GM23338 (cell line): ENCODE measurements around the gene CHP1. TPM values are rescaled to one million over a fixed set of nuclear protein-coding genes. Genes with fewer than 3 reads are reported as not detected.
"Not testable (repeated sequence)": the region's sequence is repeated elsewhere in the genome, so short reads cannot be mapped to it uniquely, and the experiment has no call there.

Experiments
- ATAC-seq: fragments of 200-7000 bp; cut with Tn5 transposase; 3 replicates; pipeline ENCODE4 v1.9.1; 2020
- DNase-seq: peaks from one replicate; pipeline ENCODE4 v3.0.0-alpha.2; 2015; ENCODE audit warnings: low spot score
- H2AFZ ChIP-seq: fragments of 200-600 bp; sonication (generic); 2 replicates; pipeline ENCODE4 v1.8.0; 2016; ENCODE audit warnings: antibody characterized with exemption, mild to moderate bottlenecking, moderate library complexity
- H3F3A ChIP-seq: fragments of 200-600 bp; sonication (generic); replicated peaks from 2 replicates; pipeline ENCODE4 v1.8.0; 2017; ENCODE audit warnings: antibody characterized with exemption, mixed run types, low read depth
- H3K27ac ChIP-seq: fragments of 200-600 bp; sonication (generic); 2 replicates; pipeline ENCODE4 v1.6.1; 2016; ENCODE audit warnings: low read depth
- H3K27me3 ChIP-seq: fragments of 200-600 bp; sonication (generic); 2 replicates; pipeline ENCODE4 v1.8.0; 2016; ENCODE audit warnings: mild to moderate bottlenecking, mixed run types, moderate library complexity; ENCODE audit not compliant: insufficient read depth
- H3K36me3 ChIP-seq: fragments of 200-600 bp; sonication (generic); 2 replicates; pipeline ENCODE4 v1.8.0; 2016; ENCODE audit warnings: mild to moderate bottlenecking; ENCODE audit not compliant: insufficient read depth
- H3K4me1 ChIP-seq: fragments of 200-600 bp; sonication (generic); 2 replicates; pipeline ENCODE4 v1.8.0; 2016; ENCODE audit warnings: mild to moderate bottlenecking, moderate library complexity; ENCODE audit not compliant: insufficient read depth
- H3K4me2 ChIP-seq: fragments of 200-600 bp; sonication (generic); 2 replicates; pipeline ENCODE4 v1.7.1; 2017; ENCODE audit warnings: mixed run types
- H3K4me3 ChIP-seq: fragments of 200-600 bp; sonication (generic); 2 replicates; pipeline ENCODE4 v1.6.1; 2016; ENCODE audit warnings: mixed run types
- H3K79me2 ChIP-seq: fragments of 200-600 bp; sonication (generic); replicated peaks from 2 replicates; pipeline ENCODE4 v1.8.0; 2017; ENCODE audit warnings: mild to moderate bottlenecking; ENCODE audit not compliant: insufficient read depth
- H3K9me2 ChIP-seq: fragments of 200-600 bp; sonication (generic); 2 replicates; pipeline ENCODE4 v1.8.0; 2017; ENCODE audit not compliant: insufficient read depth
- H4K20me1 ChIP-seq: fragments of 200-600 bp; sonication (generic); replicated peaks from 2 replicates; pipeline ENCODE4 v1.8.0; 2017; ENCODE audit warnings: mild to moderate bottlenecking; ENCODE audit not compliant: insufficient read depth
- H3K27ac Mint-ChIP-seq: 2 replicates; pipeline ENCODE4 v1.8.0; 2020; ENCODE audit warnings: inconsistent platforms, mild to moderate bottlenecking, moderate library complexity, mixed read lengths
- H3K27me3 Mint-ChIP-seq: 3 replicates; pipeline ENCODE4 v1.8.0; 2022; ENCODE audit warnings: low read depth, mild to moderate bottlenecking, moderate library complexity, mixed read lengths, inconsistent platforms; ENCODE audit not compliant: insufficient read depth, poor library complexity
- H3K36me3 Mint-ChIP-seq: 3 replicates; pipeline ENCODE4 v1.8.0; 2021; ENCODE audit warnings: low read depth, mild to moderate bottlenecking, inconsistent platforms, moderate library complexity, mixed read lengths
- H3K4me1 Mint-ChIP-seq: 3 replicates; pipeline ENCODE4 v1.8.0; 2020; ENCODE audit warnings: mild to moderate bottlenecking, inconsistent platforms, mixed read lengths
- H3K4me3 Mint-ChIP-seq: 3 replicates; pipeline ENCODE4 v1.8.0; 2021; ENCODE audit warnings: moderate library complexity, mild to moderate bottlenecking, inconsistent platforms, mixed read lengths
- H3K9me3 Mint-ChIP-seq: 3 replicates; pipeline ENCODE4 v1.8.0; 2020; ENCODE audit warnings: moderate library complexity, mild to moderate bottlenecking, inconsistent platforms, mixed read lengths
- CREB1 ChIP-seq: fragments of 250-450 bp; sonication (Bioruptor Pico); IDR thresholded peaks from 2 replicates; pipeline ENCODE4 v1.5.0; 2020; ENCODE audit warnings: low read depth, mild to moderate bottlenecking, moderate library complexity
- EZH2 ChIP-seq: fragments of 200-600 bp; sonication (generic); IDR thresholded peaks from one replicate; pipeline ENCODE4 v1.8.0; 2017; ENCODE audit warnings: antibody characterized with exemption, mild to moderate bottlenecking, low read depth; ENCODE audit not compliant: unreplicated experiment
- JUNB ChIP-seq: IDR thresholded peaks from one replicate; pipeline ENCODE4 v1.6.1; 2016; ENCODE audit warnings: antibody characterized with exemption; ENCODE audit not compliant: unreplicated experiment
- NANOG ChIP-seq: IDR thresholded peaks from 2 replicates; pipeline ENCODE4 v1.6.1; 2016; ENCODE audit warnings: antibody characterized with exemption, borderline replicate concordance
- POLR2AphosphoS5 ChIP-seq: IDR thresholded peaks from 2 replicates; pipeline ENCODE4 v1.6.1; 2016; ENCODE audit warnings: antibody characterized with exemption, low read depth
- STAT1 ChIP-seq: IDR thresholded peaks from one replicate; pipeline ENCODE4 v1.6.1; 2016; ENCODE audit warnings: antibody characterized with exemption; ENCODE audit not compliant: unreplicated experiment
- ZNF114 ChIP-seq: fragments of 250-450 bp; sonication (Bioruptor Pico); IDR thresholded peaks from 2 replicates; pipeline ENCODE4 v1.5.0; 2020; ENCODE audit warnings: mild to moderate bottlenecking, moderate library complexity
- polyA plus RNA-seq: library from polyadenylated mRNA; unstranded; fragments of >200 nt; fragmentation: Nextera tagmentation; extraction: Ambion mirVana; gene quantifications from 2 replicates; pipeline ENCODE4 v1.2.1, GENCODE V29; 2016
- total RNA-seq: library from RNA; depleted of rRNA; stranded (reverse); fragments of >200 nt; shearing (Covaris generic); gene quantifications from 2 replicates; pipeline ENCODE4 v1.2.3, GENCODE V29; 2014
- TF ChIP-seq, protein P1 (sequence below): IDR thresholded peaks from 2 replicates; pipeline ENCODE4 v1.6.1; 2016; ENCODE audit warnings: antibody characterized with exemption
- TF ChIP-seq, protein P2 (sequence below): fragments of 250-450 bp; sonication (Bioruptor Pico); IDR thresholded peaks from 2 replicates; pipeline ENCODE4 v1.5.0; 2020; ENCODE audit warnings: mild to moderate bottlenecking, moderate library complexity

The CHP1 gene
- total and polyA plus RNA-seq, 2 experiments from 2014 or later: 62.3 to 109 TPM

DNA sequence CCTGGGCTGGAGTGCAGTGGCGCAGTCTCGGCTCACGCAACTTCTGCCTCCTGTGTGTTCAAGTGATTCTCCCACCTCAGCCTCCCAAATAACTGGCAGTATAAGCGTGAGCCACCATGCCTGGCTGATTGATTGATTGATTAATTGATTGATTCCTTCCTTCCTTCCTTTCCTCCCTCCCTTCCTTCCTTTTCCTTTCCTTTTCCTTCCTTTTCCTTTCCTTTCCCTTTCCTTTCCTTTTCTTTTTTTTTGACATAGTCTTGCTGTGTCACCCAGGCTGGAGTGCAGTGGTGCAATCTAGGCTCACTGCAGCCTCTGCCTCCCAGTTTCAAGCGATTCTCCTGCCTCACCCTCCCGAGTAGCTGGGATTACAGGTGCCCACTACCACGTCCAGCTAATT lies 29.9 kb downstream of the CHP1 start:
- H3K4me3 ChIP-seq, H3K27ac ChIP-seq, H3K36me3 ChIP-seq, H4K20me1 ChIP-seq, H3K27me3 Mint-ChIP-seq, H3K79me2 ChIP-seq, H3K9me2 ChIP-seq, H3K4me3 Mint-ChIP-seq, H3K27me3 ChIP-seq, H3K4me1 ChIP-seq, DNase-seq, ATAC-seq, H2AFZ ChIP-seq, H3K9me3 Mint-ChIP-seq, H3K4me2 ChIP-seq, H3F3A ChIP-seq: not testable (repeated sequence)
- Mint-ChIP-seq H3K36me3 (peaks cover 28% of the 10 kb centered on the region; the same call in 2 of the 3 replicates), H3K4me1 (peaks cover 16% of the 10 kb centered on the region), H3K27ac (peak overlapping the region; percentile 81)

DNA sequence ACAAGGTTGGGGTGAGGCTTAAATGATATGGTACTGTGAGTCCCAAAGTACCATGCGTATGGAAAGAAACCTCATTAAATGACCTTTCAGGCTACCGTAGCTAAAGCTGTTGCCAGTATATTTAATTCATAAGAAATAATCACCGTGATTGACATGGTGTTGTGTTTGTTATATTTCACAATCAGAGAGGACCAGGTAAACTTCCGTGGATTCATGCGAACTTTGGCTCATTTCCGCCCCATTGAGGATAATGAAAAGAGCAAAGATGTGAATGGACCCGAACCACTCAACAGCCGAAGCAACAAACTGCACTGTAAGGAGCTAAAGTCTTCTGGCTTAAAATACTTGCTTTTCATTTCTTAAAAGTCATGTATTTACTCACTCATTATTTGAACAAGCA lies 31.5 kb downstream of the CHP1 start:
- H3K9me3 Mint-ChIP-seq: no peaks in the 10 kb centered on the region

More for the DNA sequence above, 31.5 kb downstream of the CHP1 start:
- H3K36me3 Mint-ChIP-seq: peaks cover 35% of the 10 kb centered on the region
- no peaks in the 10 kb centered on the region; the same call in 1 of the 2 replicates for H3K4me1 ChIP-seq
- H3K27me3 ChIP-seq: no peaks in the 10 kb centered on the region
- no peak overlapping the region; the same call in 1 of the 2 replicates for H3K27ac Mint-ChIP-seq
- H3K4me3 Mint-ChIP-seq: no peak overlapping the region
- no peak for DNase-seq
- peak overlapping the region; percentile 30; the same call in 1 of the 2 replicates for H3K27ac ChIP-seq
- H3K27me3 Mint-ChIP-seq: peaks cover 2% of the 10 kb centered on the region
- no peaks in the 10 kb centered on the region for H3K9me2 ChIP-seq
- H3K4me3 ChIP-seq: no peak overlapping the region
- no peak overlapping the region for H3K4me2 ChIP-seq
- H3K4me1 Mint-ChIP-seq: peaks cover 16% of the 10 kb centered on the region
- no peaks in the 10 kb centered on the region; the same call in 1 of the 2 replicates for H4K20me1 ChIP-seq
- no peaks in the 10 kb centered on the region; the same call in 1 of the 2 replicates for H3K79me2 ChIP-seq
- H3K36me3 ChIP-seq: peaks cover 5% of the 10 kb centered on the region; the same call in 1 of the 2 replicates
- no peak for ATAC-seq
- TF ChIP-seq, protein P1, sequence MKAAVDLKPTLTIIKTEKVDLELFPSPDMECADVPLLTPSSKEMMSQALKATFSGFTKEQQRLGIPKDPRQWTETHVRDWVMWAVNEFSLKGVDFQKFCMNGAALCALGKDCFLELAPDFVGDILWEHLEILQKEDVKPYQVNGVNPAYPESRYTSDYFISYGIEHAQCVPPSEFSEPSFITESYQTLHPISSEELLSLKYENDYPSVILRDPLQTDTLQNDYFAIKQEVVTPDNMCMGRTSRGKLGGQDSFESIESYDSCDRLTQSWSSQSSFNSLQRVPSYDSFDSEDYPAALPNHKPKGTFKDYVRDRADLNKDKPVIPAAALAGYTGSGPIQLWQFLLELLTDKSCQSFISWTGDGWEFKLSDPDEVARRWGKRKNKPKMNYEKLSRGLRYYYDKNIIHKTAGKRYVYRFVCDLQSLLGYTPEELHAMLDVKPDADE: no peak
- TF ChIP-seq EZH2 (no peak), STAT1 (no peak), CREB1 (CRISPR knock-in tag) (no peak), ZNF114 (no peak), POLR2AphosphoS5 (no peak), JUNB (no peak), NANOG (no peak)
- TF ChIP-seq, protein P2, sequence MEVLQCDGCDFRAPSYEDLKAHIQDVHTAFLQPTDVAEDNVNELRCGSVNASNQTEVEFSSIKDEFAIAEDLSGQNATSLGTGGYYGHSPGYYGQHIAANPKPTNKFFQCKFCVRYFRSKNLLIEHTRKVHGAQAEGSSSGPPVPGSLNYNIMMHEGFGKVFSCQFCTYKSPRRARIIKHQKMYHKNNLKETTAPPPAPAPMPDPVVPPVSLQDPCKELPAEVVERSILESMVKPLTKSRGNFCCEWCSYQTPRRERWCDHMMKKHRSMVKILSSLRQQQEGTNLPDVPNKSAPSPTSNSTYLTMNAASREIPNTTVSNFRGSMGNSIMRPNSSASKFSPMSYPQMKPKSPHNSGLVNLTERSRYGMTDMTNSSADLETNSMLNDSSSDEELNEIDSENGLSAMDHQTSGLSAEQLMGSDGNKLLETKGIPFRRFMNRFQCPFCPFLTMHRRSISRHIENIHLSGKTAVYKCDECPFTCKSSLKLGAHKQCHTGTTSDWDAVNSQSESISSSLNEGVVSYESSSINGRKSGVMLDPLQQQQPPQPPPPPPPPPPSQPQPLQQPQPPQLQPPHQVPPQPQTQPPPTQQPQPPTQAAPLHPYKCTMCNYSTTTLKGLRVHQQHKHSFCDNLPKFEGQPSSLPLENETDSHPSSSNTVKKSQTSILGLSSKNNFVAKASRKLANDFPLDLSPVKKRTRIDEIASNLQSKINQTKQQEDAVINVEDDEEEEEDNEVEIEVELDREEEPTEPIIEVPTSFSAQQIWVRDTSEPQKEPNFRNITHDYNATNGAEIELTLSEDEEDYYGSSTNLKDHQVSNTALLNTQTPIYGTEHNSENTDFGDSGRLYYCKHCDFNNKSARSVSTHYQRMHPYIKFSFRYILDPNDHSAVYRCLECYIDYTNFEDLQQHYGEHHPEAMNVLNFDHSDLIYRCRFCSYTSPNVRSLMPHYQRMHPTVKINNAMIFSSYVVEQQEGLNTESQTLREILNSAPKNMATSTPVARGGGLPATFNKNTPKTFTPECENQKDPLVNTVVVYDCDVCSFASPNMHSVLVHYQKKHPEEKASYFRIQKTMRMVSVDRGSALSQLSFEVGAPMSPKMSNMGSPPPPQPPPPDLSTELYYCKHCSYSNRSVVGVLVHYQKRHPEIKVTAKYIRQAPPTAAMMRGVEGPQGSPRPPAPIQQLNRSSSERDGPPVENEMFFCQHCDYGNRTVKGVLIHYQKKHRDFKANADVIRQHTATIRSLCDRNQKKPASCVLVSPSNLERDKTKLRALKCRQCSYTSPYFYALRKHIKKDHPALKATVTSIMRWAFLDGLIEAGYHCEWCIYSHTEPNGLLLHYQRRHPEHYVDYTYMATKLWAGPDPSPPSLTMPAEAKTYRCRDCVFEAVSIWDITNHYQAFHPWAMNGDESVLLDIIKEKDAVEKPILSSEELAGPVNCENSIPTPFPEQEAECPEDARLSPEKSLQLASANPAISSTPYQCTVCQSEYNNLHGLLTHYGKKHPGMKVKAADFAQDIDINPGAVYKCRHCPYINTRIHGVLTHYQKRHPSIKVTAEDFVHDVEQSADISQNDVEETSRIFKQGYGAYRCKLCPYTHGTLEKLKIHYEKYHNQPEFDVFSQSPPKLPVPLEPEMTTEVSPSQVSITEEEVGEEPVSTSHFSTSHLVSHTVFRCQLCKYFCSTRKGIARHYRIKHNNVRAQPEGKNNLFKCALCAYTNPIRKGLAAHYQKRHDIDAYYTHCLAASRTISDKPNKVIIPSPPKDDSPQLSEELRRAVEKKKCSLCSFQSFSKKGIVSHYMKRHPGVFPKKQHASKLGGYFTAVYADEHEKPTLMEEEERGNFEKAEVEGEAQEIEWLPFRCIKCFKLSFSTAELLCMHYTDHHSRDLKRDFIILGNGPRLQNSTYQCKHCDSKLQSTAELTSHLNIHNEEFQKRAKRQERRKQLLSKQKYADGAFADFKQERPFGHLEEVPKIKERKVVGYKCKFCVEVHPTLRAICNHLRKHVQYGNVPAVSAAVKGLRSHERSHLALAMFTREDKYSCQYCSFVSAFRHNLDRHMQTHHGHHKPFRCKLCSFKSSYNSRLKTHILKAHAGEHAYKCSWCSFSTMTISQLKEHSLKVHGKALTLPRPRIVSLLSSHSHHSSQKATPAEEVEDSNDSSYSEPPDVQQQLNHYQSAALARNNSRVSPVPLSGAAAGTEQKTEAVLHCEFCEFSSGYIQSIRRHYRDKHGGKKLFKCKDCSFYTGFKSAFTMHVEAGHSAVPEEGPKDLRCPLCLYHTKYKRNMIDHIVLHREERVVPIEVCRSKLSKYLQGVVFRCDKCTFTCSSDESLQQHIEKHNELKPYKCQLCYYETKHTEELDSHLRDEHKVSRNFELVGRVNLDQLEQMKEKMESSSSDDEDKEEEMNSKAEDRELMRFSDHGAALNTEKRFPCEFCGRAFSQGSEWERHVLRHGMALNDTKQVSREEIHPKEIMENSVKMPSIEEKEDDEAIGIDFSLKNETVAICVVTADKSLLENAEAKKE (CRISPR knock-in tag): no peak
- H2AFZ ChIP-seq: no peak overlapping the region
- H3F3A ChIP-seq: no peaks in the 10 kb centered on the region; the same call in 1 of the 2 replicates
